Suprapubic skin (tissue), 4 donors: Measurements from ENCODE around the gene TALDO1. TPM values are rescaled to one million over a fixed set of nuclear protein-coding genes. Genes with fewer than 3 reads are reported as not detected.

ENCODE experiments used
- DNase-seq, 2 donors: peaks; one replicate each; pipeline ENCODE4 v3.0.0-alpha.2; 2019; ENCODE audit warnings: low spot score in 2 of 2
- H3K27ac ChIP-seq: fragments of 200-600 bp; sonication (generic); one replicate; pipeline ENCODE4 v1.5.1; 2019
- H3K27me3 ChIP-seq: fragments of 200-600 bp; sonication (generic); one replicate; pipeline ENCODE4 v1.5.1; 2019
- H3K36me3 ChIP-seq: fragments of 200-600 bp; sonication (generic); one replicate; pipeline ENCODE4 v1.5.1; 2019
- H3K4me1 ChIP-seq: fragments of 200-600 bp; sonication (generic); one replicate; pipeline ENCODE4 v1.5.1; 2019
- H3K4me3 ChIP-seq: fragments of 200-600 bp; sonication (generic); one replicate; pipeline ENCODE4 v1.5.1; 2019; ENCODE audit warnings: mild to moderate bottlenecking
- H3K9me3 ChIP-seq: fragments of 200-600 bp; sonication (generic); one replicate; pipeline ENCODE4 v1.5.1; 2019
- EP300 ChIP-seq: sonication (generic); formaldehyde crosslinking; IDR thresholded peaks from one replicate; pipeline ENCODE4 v1.6.1; 2017; ENCODE audit warnings: antibody characterized with exemption
- POLR2A ChIP-seq, 2 donors: fragments of 450-650 bp; IDR thresholded peaks; one replicate each; pipeline ENCODE4 v1.6.1; 2017; ENCODE audit warnings: antibody characterized with exemption in 2 of 2, mild to moderate bottlenecking in 2 of 2, moderate library complexity in 2 of 2
- POLR2AphosphoS5 ChIP-seq, 3 donors: sonication (generic); formaldehyde crosslinking; IDR thresholded peaks; one replicate each; pipeline ENCODE4 v1.6.1; 2017; ENCODE audit warnings: antibody characterized with exemption in 3 of 3
- WGBS: methylation state at CpG from one replicate; pipeline ENCODE4 v1.1.5; 2018; 5-methylcytosine and 5-hydroxymethylcytosine counted together
- total RNA-seq, 4 donors: library from RNA; depleted of rRNA; stranded (reverse); fragments of >200 nt; gene quantifications; one replicate each; pipeline ENCODE4 v1.1.0, GENCODE V29; 2016
- TF ChIP-seq, protein P1 (sequence below), 2 donors: fragments of 200-600 bp in 1 of 2; fragments of 450-650 bp in 1 of 2; sonication (generic) in 1 of 2; IDR thresholded peaks; one replicate each; pipeline ENCODE4 v1.5.1; 2016 to 2019; ENCODE audit warnings: antibody characterized with exemption in 2 of 2, mild to moderate bottlenecking in 1 of 2, moderate library complexity in 1 of 2

Gene TALDO1
- total RNA-seq, 4 donors from 2014 or later, result 107 to 197 (median 179) TPM

DNA sequence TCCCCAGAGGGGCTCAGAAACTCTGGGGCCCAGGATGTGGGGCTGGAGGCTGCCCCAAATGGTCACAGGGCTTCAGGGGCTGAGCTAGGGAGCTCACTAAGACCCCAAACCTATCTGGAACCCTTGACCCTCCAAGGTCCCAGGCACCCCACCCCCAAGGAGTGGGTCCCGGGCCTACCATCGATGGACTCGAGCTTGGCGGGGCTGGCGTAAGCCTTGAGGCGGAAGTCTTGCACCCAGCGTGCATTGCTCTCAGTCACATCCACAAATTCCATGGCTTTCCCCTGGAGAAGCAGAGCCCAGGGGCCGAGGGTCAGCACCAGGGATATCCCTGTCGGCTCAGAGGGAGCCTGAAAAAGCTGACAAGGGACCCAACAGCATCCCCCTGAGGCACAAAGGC is 26.6 kb downstream of the TALDO1 start:
- no peak for DNase-seq
- no peaks in the 10 kb centered on the region for H3K9me3 ChIP-seq
- H3K4me3 ChIP-seq, result no peak overlapping the region
- 90% methylated on average over 2 of the region's 9 CpGs for WGBS
- no peak overlapping the region for H3K27ac ChIP-seq
- no peak for TF ChIP-seq POLR2A (IDR thresholded peaks at IDR 0.05)
- TF ChIP-seq, protein P1, sequence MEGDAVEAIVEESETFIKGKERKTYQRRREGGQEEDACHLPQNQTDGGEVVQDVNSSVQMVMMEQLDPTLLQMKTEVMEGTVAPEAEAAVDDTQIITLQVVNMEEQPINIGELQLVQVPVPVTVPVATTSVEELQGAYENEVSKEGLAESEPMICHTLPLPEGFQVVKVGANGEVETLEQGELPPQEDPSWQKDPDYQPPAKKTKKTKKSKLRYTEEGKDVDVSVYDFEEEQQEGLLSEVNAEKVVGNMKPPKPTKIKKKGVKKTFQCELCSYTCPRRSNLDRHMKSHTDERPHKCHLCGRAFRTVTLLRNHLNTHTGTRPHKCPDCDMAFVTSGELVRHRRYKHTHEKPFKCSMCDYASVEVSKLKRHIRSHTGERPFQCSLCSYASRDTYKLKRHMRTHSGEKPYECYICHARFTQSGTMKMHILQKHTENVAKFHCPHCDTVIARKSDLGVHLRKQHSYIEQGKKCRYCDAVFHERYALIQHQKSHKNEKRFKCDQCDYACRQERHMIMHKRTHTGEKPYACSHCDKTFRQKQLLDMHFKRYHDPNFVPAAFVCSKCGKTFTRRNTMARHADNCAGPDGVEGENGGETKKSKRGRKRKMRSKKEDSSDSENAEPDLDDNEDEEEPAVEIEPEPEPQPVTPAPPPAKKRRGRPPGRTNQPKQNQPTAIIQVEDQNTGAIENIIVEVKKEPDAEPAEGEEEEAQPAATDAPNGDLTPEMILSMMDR (IDR thresholded peaks at IDR 0.05), result no peak
- TF ChIP-seq POLR2AphosphoS5 (IDR thresholded peaks at IDR 0.05), result no peak
- no peak for TF ChIP-seq EP300
- no peaks in the 10 kb centered on the region for H3K27me3 ChIP-seq
- peaks cover 45% of the 10 kb centered on the region for H3K36me3 ChIP-seq
- peaks cover 34% of the 10 kb centered on the region for H3K4me1 ChIP-seq

DNA sequence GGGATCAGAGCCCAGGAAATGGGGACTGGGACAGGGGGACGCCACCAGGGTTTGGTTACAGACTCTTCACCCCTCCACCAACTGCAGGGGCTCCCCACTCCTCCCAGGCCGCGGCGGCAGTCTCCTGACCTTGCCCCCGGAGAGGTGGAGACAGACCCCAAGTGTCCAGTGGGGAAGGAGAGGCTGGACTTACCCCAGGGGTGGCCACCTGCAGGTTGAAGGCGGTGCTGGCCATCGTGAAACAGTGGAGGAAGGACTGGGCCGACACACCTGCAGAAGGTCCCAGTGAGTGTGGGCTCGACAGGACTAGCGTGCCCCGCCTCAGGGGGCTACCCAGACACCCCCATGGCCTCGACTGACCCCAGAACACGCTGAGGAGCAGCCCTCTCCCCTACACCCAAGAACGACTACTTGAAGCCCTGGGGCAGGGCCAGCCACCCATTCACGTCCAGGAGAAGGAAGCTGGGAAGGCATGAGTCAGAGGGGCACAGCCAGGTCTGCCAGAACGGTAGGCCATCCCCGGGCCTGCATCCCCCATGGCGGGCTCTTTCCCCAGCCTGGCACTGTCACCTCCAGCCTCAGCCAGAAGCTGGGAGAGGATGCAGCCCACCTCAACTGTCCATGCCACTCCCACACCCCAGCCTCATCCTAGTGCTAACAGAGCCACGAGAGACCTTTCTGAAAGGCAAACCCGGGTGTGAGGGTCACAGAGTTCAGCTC is 27.8 kb downstream of the TALDO1 start:
- Histone ChIP-seq H3K36me3 (peaks cover 41% of the 10 kb centered on the region), H3K9me3 (no peaks in the 10 kb centered on the region), H3K4me3 (no peak overlapping the region), H3K4me1 (peaks cover 39% of the 10 kb centered on the region), H3K27ac (no peak overlapping the region), H3K27me3 (no peaks in the 10 kb centered on the region)
- TF ChIP-seq, protein P1 (IDR thresholded peaks at IDR 0.05), result no peak
- TF ChIP-seq EP300 (no peak), POLR2A (IDR thresholded peaks at IDR 0.05) (no peak), POLR2AphosphoS5 (IDR thresholded peaks at IDR 0.05) (no peak)
- peak in 1 of 2 donors; percentile 60 for DNase-seq
- WGBS, result 80% methylated on average over 7 of the region's 20 CpGs

DNA sequence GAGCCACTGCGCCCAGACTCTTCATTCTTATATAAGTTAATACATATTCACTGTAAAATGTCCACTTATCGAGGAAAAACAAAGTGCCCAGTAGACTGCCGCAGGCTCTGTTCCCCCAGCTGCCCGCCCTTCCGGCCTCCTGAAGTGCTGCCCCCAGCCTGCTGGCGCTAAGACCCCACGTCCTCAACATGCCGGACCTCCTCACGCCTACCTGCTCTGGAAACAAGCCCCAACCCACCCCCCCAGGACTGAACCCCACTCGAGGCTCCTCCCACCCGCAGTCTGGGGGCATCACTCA is 28.9 kb downstream of the TALDO1 start:
- Histone ChIP-seq H3K4me1 (peaks cover 39% of the 10 kb centered on the region), H3K9me3 (no peaks in the 10 kb centered on the region), H3K4me3 (peak overlapping the region; percentile 97), H3K27me3 (no peaks in the 10 kb centered on the region), H3K27ac (no peak overlapping the region), H3K36me3 (peaks cover 30% of the 10 kb centered on the region)
- 36% methylated on average over 9 of the region's 11 CpGs for WGBS
- no peak for DNase-seq
- TF ChIP-seq POLR2A (IDR thresholded peaks at IDR 0.05) (no peak), EP300 (no peak), POLR2AphosphoS5 (IDR thresholded peaks at IDR 0.05) (no peak)
- TF ChIP-seq, protein P1 (IDR thresholded peaks at IDR 0.05), result no peak

DNA sequence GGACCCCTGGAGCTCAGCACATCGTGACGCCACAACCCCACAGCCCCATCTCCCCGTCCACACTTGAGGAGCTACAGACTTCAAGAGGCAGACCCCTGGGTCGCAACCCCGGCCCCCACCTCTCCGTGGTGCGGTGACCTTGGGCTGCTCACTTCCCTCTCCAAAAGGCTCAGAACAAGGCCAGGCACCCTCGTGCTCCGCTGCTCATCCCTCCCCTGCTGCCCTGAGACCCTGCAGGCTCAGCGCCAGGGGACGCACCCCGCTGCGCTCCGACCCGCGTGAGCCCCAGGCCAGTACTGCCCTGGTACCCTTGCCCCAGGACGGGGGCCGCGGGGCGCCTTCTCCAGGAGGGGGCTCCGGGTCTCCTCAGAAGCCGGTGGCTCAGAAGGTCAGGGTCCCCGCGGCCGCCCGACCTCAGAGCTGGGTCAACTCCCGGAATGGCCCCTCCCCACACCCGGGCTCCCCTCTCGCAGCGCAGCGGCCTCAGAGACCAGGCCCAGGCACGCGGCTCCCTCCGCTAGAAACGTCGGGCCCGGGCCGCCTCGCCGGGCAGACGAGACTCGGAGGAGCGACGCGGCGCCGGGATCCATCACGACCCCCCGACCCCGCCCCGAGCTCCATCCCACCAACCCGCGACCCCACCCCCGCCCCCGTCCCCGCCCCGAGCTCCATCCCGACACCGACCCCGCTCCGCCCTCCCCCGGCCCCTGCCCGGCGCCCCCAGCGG is 29.5 kb downstream of the TALDO1 start:
- no CpG with 5 or more reads among the region's 65 CpGs for WGBS

More for the DNA sequence above, 29.5 kb downstream of the TALDO1 start:
- H3K4me3 ChIP-seq, result peak overlapping the region; percentile 97
- no peaks in the 10 kb centered on the region for H3K27me3 ChIP-seq
- peaks cover 39% of the 10 kb centered on the region for H3K4me1 ChIP-seq
- no peaks in the 10 kb centered on the region for H3K9me3 ChIP-seq
- no peak for TF ChIP-seq POLR2AphosphoS5 (IDR thresholded peaks at IDR 0.05)
- TF ChIP-seq POLR2A (IDR thresholded peaks at IDR 0.05), result no peak
- no peak for TF ChIP-seq EP300
- TF ChIP-seq, protein P1 (IDR thresholded peaks at IDR 0.05), result no peak
- H3K27ac ChIP-seq, result peak overlapping the region; percentile 85
- peaks cover 25% of the 10 kb centered on the region for H3K36me3 ChIP-seq
- DNase-seq, result peak in 1 of 2 donors; percentile 74
